Ovary (tissue), 3 donors: Measurements from ENCODE around the gene PTGES3L.

Experiments used
- EP300 ChIP-seq: sonication (generic); formaldehyde crosslinking; IDR thresholded peaks from one replicate; pipeline ENCODE4 v1.6.1; 2017; ENCODE audit warnings: antibody characterized with exemption
- POLR2A ChIP-seq: fragments of 450-650 bp; IDR thresholded peaks from one replicate; pipeline ENCODE4 v1.6.1; 2017; ENCODE audit warnings: antibody characterized with exemption, mild to moderate bottlenecking, moderate library complexity
- TF ChIP-seq, protein P1 (sequence below), 3 donors: fragments of 450-650 bp in 2 of 3; fragments of 200-600 bp in 1 of 3; IDR thresholded peaks; one replicate each; pipeline versions ENCODE4 v1.5.1 to v1.8.0; 2016 to 2022; ENCODE audit warnings: antibody characterized with exemption in 3 of 3, mild to moderate bottlenecking in 1 of 3
- donor health status: DM: no; HTN: no; CAD: no.

- TF ChIP-seq, protein P1, sequence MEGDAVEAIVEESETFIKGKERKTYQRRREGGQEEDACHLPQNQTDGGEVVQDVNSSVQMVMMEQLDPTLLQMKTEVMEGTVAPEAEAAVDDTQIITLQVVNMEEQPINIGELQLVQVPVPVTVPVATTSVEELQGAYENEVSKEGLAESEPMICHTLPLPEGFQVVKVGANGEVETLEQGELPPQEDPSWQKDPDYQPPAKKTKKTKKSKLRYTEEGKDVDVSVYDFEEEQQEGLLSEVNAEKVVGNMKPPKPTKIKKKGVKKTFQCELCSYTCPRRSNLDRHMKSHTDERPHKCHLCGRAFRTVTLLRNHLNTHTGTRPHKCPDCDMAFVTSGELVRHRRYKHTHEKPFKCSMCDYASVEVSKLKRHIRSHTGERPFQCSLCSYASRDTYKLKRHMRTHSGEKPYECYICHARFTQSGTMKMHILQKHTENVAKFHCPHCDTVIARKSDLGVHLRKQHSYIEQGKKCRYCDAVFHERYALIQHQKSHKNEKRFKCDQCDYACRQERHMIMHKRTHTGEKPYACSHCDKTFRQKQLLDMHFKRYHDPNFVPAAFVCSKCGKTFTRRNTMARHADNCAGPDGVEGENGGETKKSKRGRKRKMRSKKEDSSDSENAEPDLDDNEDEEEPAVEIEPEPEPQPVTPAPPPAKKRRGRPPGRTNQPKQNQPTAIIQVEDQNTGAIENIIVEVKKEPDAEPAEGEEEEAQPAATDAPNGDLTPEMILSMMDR (IDR thresholded peaks at IDR 0.05) = no peak
- TF ChIP-seq POLR2A (no peak), EP300 (no peak)
Measured at GRCh38 chr17:42997390-42997983, 17.6 kb upstream of the PTGES3L start.
